ENCODE results near the gene TRIM67. TPM values are rescaled to one million over a fixed set of nuclear protein-coding genes. Genes with fewer than 3 reads are reported as not detected.

TRIM67 gene
- total RNA-seq, 1 donor from 2014 or later = 0.08 TPM

DNA sequence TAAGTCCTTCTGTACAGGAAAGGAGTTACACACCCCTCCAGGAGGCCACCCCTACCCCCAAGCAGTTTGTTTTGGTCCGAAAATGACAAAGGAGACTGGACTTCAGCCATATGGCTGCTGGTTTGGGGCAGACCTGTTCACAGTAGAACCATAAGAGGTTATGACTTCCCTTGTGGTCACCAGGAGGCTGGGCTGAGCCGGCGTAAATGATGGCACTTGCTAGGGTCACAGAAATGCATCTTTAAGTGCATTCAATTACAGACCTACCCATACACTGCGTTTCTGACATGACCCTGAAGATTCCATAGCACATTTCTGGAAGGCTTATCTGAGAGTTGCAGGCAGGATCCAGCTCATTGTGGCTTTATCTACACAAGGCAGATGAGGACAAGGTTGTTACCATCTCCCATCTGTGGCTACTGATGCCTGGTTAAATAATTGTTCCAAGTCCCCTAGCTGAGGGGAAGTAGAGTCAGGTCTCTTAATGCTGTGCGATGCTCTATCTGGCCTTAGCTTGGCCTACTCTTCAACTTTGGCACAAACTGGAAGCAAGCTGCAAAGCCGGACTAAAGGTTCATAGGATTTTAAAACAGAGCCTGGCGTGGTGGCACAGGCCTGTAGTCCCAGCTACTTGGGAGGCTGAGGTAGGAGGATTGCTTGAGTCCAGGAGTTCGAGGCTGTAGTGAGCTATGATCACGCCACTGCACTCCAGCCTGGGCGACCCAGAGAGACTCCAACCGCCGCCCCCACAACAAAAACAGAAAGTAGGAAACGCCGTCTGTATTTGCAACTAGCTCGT, 1.7 kb upstream of the TRIM67 start:
- Histone ChIP-seq H3K4me3 (no peak overlapping the region), H3K27ac (replicated peaks) (no peak overlapping the region), H3K4me1 (peaks cover 32% of the 10 kb centered on the region), H3K36me3 (no peaks in the 10 kb centered on the region), H3K9me3 (replicated peaks) (no peaks in the 10 kb centered on the region), H3K27me3 (ENCODE audit: low read depth) (peaks cover 94% of the 10 kb centered on the region)
- no peak for DNase-seq
- no peak for TF ChIP-seq CTCF (IDR thresholded peaks at IDR 0.05; ENCODE audit: borderline replicate concordance)
- intact Hi-C loops (cut with micrococcal nuclease) = no loop called here

GRCh38 chr1:231160895-231161666, 777 bp upstream of the TRIM67 start:
- H3K36me3 ChIP-seq = no peaks in the 10 kb centered on the region
- H3K27ac ChIP-seq (replicated peaks) = no peak overlapping the region
- DNase-seq = no peak
- no peaks in the 10 kb centered on the region for H3K9me3 ChIP-seq (replicated peaks)
- H3K4me1 ChIP-seq = peaks cover 32% of the 10 kb centered on the region
- H3K4me3 ChIP-seq = peak overlapping the region; percentile 70
- TF ChIP-seq CTCF (IDR thresholded peaks at IDR 0.05; ENCODE audit: borderline replicate concordance) = no peak
- intact Hi-C loops (cut with micrococcal nuclease) = no loop called here
- peaks cover 99% of the 10 kb centered on the region for H3K27me3 ChIP-seq (ENCODE audit: low read depth)

DNA sequence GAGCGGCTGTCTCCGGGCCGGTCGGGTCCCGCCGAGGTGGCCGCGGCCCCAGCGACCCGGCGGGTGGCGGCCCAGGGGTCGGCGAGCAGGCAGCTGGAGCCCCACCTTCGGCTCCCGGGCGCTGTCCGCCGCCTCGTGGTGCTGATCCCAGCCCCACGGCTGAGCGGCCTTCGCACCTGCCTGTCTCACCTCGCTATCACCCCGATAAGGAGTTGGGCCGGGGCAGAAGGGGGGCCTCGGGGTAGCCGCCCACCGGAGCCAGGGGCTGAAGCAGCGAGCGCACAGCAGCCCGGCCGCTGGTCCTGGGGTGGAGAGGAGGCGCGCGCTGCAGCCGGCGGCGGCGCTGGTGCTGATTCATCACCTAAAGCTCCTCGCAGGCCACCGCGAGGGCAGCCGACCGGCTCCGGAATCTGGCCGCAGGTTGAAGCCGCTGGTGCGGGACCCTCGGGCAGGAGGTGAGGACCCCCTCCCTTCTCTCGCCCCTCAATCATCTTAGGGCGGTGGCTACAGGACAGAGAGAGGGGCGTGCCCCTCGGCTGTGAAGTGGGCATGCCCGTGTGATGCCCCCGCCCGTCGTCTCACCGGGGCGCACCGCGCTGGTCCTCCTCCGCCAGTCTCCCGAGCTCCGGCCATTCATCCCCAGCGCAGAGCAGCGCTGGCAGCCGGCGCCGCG, 575 bp downstream of the TRIM67 start:
- H3K9me3 ChIP-seq (replicated peaks) = no peaks in the 10 kb centered on the region
- no peak overlapping the region for H3K27ac ChIP-seq (replicated peaks)
- no peak for DNase-seq
- H3K36me3 ChIP-seq = no peaks in the 10 kb centered on the region
- H3K4me3 ChIP-seq = peak overlapping the region; percentile 70
- intact Hi-C loops (cut with micrococcal nuclease) = no loop called here
- H3K4me1 ChIP-seq = peaks cover 32% of the 10 kb centered on the region
- no peak for TF ChIP-seq CTCF (IDR thresholded peaks at IDR 0.05; ENCODE audit: borderline replicate concordance)
- peaks cover 95% of the 10 kb centered on the region for H3K27me3 ChIP-seq (ENCODE audit: low read depth)

DNA sequence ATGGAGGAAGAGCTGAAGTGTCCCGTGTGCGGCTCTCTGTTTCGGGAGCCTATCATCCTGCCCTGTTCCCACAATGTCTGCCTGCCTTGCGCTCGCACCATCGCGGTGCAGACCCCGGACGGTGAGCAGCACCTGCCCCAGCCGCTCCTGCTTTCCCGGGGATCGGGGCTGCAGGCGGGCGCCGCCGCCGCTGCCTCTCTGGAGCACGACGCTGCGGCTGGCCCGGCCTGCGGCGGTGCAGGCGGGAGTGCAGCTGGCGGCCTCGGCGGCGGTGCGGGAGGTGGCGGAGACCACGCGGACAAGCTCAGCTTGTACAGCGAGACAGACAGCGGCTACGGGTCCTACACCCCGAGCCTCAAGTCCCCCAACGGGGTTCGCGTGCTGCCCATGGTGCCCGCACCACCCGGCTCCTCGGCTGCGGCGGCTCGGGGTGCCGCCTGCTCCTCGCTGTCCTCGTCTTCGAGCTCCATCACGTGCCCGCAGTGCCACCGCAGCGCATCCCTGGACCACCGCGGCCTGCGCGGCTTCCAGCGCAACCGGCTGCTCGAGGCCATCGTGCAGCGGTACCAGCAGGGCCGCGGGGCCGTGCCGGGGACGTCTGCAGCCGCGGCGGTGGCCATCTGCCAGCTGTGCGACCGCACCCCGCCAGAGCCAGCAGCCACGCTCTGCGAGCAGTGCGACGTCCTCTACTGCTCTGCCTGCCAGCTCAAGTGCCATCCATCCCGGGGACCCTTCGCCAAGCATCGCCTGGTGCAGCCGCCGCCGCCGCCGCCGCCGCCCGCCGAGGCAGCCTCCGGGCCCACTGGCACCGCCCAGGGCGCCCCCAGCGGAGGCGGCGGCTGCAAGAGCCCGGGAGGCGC, 1.3 kb downstream of the TRIM67 start:
- H3K27me3 ChIP-seq (ENCODE audit: low read depth) = peaks cover 96% of the 10 kb centered on the region
- TF ChIP-seq CTCF (IDR thresholded peaks at IDR 0.05; ENCODE audit: borderline replicate concordance) = no peak
- H3K9me3 ChIP-seq (replicated peaks) = no peaks in the 10 kb centered on the region
- no peaks in the 10 kb centered on the region for H3K36me3 ChIP-seq
- intact Hi-C loops (cut with micrococcal nuclease) = no loop called here
- no peak for DNase-seq
- H3K27ac ChIP-seq (replicated peaks) = no peak overlapping the region
- peak overlapping the region; percentile 70 for H3K4me3 ChIP-seq
- H3K4me1 ChIP-seq = peaks cover 32% of the 10 kb centered on the region
